ENCODE data around the gene NOP58. TPM values are rescaled to one million over a fixed set of nuclear protein-coding genes. Genes with fewer than 3 reads are reported as not detected.

The NOP58 gene
- 92.7 and 97.4 TPM in 2 replicates for polyA plus RNA-seq (2013)

GRCh38 chr2:202265467-202266277, at the start of gene NOP58:
Gene NOP58, plus strand, starts transcription at chr2:202265763. Its CDS starts 179 bp downstream, at chr2:202265942.
- H4K8ac ChIP-seq (ENCODE audit: low read depth, low read length): peak within 1 kb of the TSS; percentile 94
- H3K4ac ChIP-seq (ENCODE audit: low read depth, low read length): peak within 1 kb of the TSS; percentile 99
- peak within 1 kb of the TSS; percentile 94 for H3K4me2 ChIP-seq (ENCODE audit: low read length)
- H3K9ac ChIP-seq (ENCODE audit: low read length): peak within 1 kb of the TSS; percentile 100
- H3K18ac ChIP-seq (ENCODE audit: low read length): peak within 1 kb of the TSS; percentile 76
- H2BK12ac ChIP-seq (ENCODE audit: low read length): peak within 1 kb of the TSS; percentile 44
- peak within 1 kb of the TSS; percentile 56 for H2AK5ac ChIP-seq (ENCODE audit: low read length)
- H2BK120ac ChIP-seq (ENCODE audit: insufficient read depth, low read length, poor library complexity): peak within 1 kb of the TSS; percentile 78
- peak within 1 kb of the TSS; percentile 99 for H3K4me3 ChIP-seq (ENCODE audit: low read depth, low read length)
- peak; percentile 96 to 99 for DNase-seq
- no peaks in the 10 kb centered on the region for H3K9me3 ChIP-seq (ENCODE audit: insufficient read depth, low read depth, low read length)
- WGBS (ENCODE audit: extremely low coverage, insufficient coverage, insufficient read length): no CpG with 5 or more reads among the region's 54 CpGs
- peak within 1 kb of the TSS; percentile 69 for H4K91ac ChIP-seq (ENCODE audit: low read depth, low read length)
- H3K79me2 ChIP-seq (ENCODE audit: control insufficient read depth, insufficient read depth, low read length, poor library complexity): peaks cover 24% of the 10 kb centered on the region
- peak within 1 kb of the TSS; percentile 81 for H2BK5ac ChIP-seq (ENCODE audit: low read depth, low read length, poor library complexity)
- H3K4me1 ChIP-seq (ENCODE audit: control insufficient read depth in 1 of 2, insufficient read depth in 2 of 2, low read length in 2 of 2): peaks cover 2 to 4% of the 10 kb centered on the region in 2 experiments
- H4K12ac ChIP-seq (ENCODE audit: low read depth, low read length): peak within 1 kb of the TSS; percentile 92
- peaks cover 5% of the 10 kb centered on the region for H3K79me1 ChIP-seq (ENCODE audit: low read length)
- H3K14ac ChIP-seq (ENCODE audit: low read length): peak within 1 kb of the TSS; percentile 80
- H2AFZ ChIP-seq (ENCODE audit: insufficient read depth, low read length, poor library complexity): peak within 1 kb of the TSS; percentile 77
- peaks cover 0 to 2% of the 10 kb centered on the region in 2 experiments for H3K36me3 ChIP-seq (ENCODE audit: control insufficient read depth in 1 of 2, insufficient read depth in 2 of 2, low read length in 2 of 2)
- H3K27me3 ChIP-seq (ENCODE audit: insufficient read depth, low read length): no peaks in the 10 kb centered on the region
- H3K23ac ChIP-seq (ENCODE audit: low read length): no peak within 1 kb of the TSS
- H3K27ac ChIP-seq (ENCODE audit: low read depth, low read length): peak within 1 kb of the TSS; percentile 85

GRCh38 chr2:202221873-202222272, 43.7 kb upstream of the NOP58 start:
- H3K23ac ChIP-seq (ENCODE audit: low read length): no peak overlapping the region
- H3K79me1 ChIP-seq (ENCODE audit: low read length): no peaks in the 10 kb centered on the region
- no peak overlapping the region for H3K4me3 ChIP-seq (ENCODE audit: low read depth, low read length)
- H2BK120ac ChIP-seq (ENCODE audit: insufficient read depth, low read length, poor library complexity): no peak overlapping the region
- H2AFZ ChIP-seq (ENCODE audit: insufficient read depth, low read length, poor library complexity): no peak overlapping the region
- no peak overlapping the region for H2AK5ac ChIP-seq (ENCODE audit: low read length)
- no peak overlapping the region for H3K4ac ChIP-seq (ENCODE audit: low read depth, low read length)
- no peaks in the 10 kb centered on the region for H3K27me3 ChIP-seq (ENCODE audit: insufficient read depth, low read length)
- no peak for DNase-seq
- no peaks in the 10 kb centered on the region for H3K9me3 ChIP-seq (ENCODE audit: insufficient read depth, low read depth, low read length)
- H3K27ac ChIP-seq (ENCODE audit: low read depth, low read length): no peak overlapping the region
- peaks cover 4 to 5% of the 10 kb centered on the region in 2 experiments for H3K36me3 ChIP-seq (ENCODE audit: control insufficient read depth in 1 of 2, insufficient read depth in 2 of 2, low read length in 2 of 2)
- WGBS (ENCODE audit: extremely low coverage, insufficient coverage, insufficient read length): no CpG with 5 or more reads among the region's 1 CpG
- H3K4me2 ChIP-seq (ENCODE audit: low read length): no peak overlapping the region
- H3K18ac ChIP-seq (ENCODE audit: low read length): no peak overlapping the region
- H2BK5ac ChIP-seq (ENCODE audit: low read depth, low read length, poor library complexity): no peak overlapping the region
- no peak overlapping the region for H4K91ac ChIP-seq (ENCODE audit: low read depth, low read length)
- no peak overlapping the region for H3K14ac ChIP-seq (ENCODE audit: low read length)
- no peaks in the 10 kb centered on the region for H3K4me1 ChIP-seq (ENCODE audit: control insufficient read depth in 1 of 2, insufficient read depth in 2 of 2, low read length in 2 of 2)
- H3K9ac ChIP-seq (ENCODE audit: low read length): no peak overlapping the region
- no peak overlapping the region for H4K8ac ChIP-seq (ENCODE audit: low read depth, low read length)
- no peak overlapping the region for H2BK12ac ChIP-seq (ENCODE audit: low read length)
- H4K12ac ChIP-seq (ENCODE audit: low read depth, low read length): no peak overlapping the region
- no peaks in the 10 kb centered on the region for H3K79me2 ChIP-seq (ENCODE audit: control insufficient read depth, insufficient read depth, low read length, poor library complexity)

GRCh38 chr2:202237787-202238233, 27.8 kb upstream of the NOP58 start:
- DNase-seq: peak; percentile 52 to 55
- peak overlapping the region; percentile 38 for H3K14ac ChIP-seq (ENCODE audit: low read length)
- peak overlapping the region; percentile 74 for H2AFZ ChIP-seq (ENCODE audit: insufficient read depth, low read length, poor library complexity)
- H4K12ac ChIP-seq (ENCODE audit: low read depth, low read length): no peak overlapping the region
- H3K18ac ChIP-seq (ENCODE audit: low read length): peak overlapping the region; percentile 22
- H3K4me1 ChIP-seq (ENCODE audit: control insufficient read depth in 1 of 2, insufficient read depth in 2 of 2, low read length in 2 of 2): peaks cover 2 to 8% of the 10 kb centered on the region in 2 experiments
- no peak overlapping the region for H3K27ac ChIP-seq (ENCODE audit: low read depth, low read length)
- H3K9ac ChIP-seq (ENCODE audit: low read length): peak overlapping the region; percentile 90
- peaks cover 1 to 3% of the 10 kb centered on the region in 2 experiments for H3K36me3 ChIP-seq (ENCODE audit: control insufficient read depth in 1 of 2, insufficient read depth in 2 of 2, low read length in 2 of 2)
- H3K79me2 ChIP-seq (ENCODE audit: control insufficient read depth, insufficient read depth, low read length, poor library complexity): peaks cover 15% of the 10 kb centered on the region
- H3K4me3 ChIP-seq (ENCODE audit: low read depth, low read length): peak overlapping the region; percentile 95
- H4K91ac ChIP-seq (ENCODE audit: low read depth, low read length): peak overlapping the region; percentile 20
- peak overlapping the region; percentile 24 for H2AK5ac ChIP-seq (ENCODE audit: low read length)
- WGBS (ENCODE audit: extremely low coverage, insufficient coverage, insufficient read length): no CpG with 5 or more reads among the region's 30 CpGs
- peak overlapping the region; percentile 20 for H2BK120ac ChIP-seq (ENCODE audit: insufficient read depth, low read length, poor library complexity)
- peak overlapping the region; percentile 89 for H3K4me2 ChIP-seq (ENCODE audit: low read length)
- H2BK5ac ChIP-seq (ENCODE audit: low read depth, low read length, poor library complexity): no peak overlapping the region
- peaks cover 2% of the 10 kb centered on the region for H3K79me1 ChIP-seq (ENCODE audit: low read length)
- peak overlapping the region; percentile 88 for H4K8ac ChIP-seq (ENCODE audit: low read depth, low read length)
- H3K23ac ChIP-seq (ENCODE audit: low read length): no peak overlapping the region
- H3K27me3 ChIP-seq (ENCODE audit: insufficient read depth, low read length): no peaks in the 10 kb centered on the region
- no peak overlapping the region for H2BK12ac ChIP-seq (ENCODE audit: low read length)
- peak overlapping the region; percentile 50 for H3K4ac ChIP-seq (ENCODE audit: low read depth, low read length)
- no peaks in the 10 kb centered on the region for H3K9me3 ChIP-seq (ENCODE audit: insufficient read depth, low read depth, low read length)

- H4K91ac ChIP-seq (ENCODE audit: low read depth, low read length): peak within 1 kb of the TSS; percentile 74
- H3K27ac ChIP-seq (ENCODE audit: low read depth, low read length): peak within 1 kb of the TSS; percentile 35
- H3K9me3 ChIP-seq (ENCODE audit: insufficient read depth, low read depth, low read length): no peaks in the 10 kb centered on the region
- H3K14ac ChIP-seq (ENCODE audit: low read length): peak within 1 kb of the TSS; percentile 82
- H3K18ac ChIP-seq (ENCODE audit: low read length): peak within 1 kb of the TSS; percentile 67
- peaks cover 0 to 1% of the 10 kb centered on the region in 2 experiments for H3K36me3 ChIP-seq (ENCODE audit: control insufficient read depth in 1 of 2, insufficient read depth in 2 of 2, low read length in 2 of 2)
- peak within 1 kb of the TSS; percentile 96 for H4K12ac ChIP-seq (ENCODE audit: low read depth, low read length)
- peak within 1 kb of the TSS; percentile 58 for H3K4ac ChIP-seq (ENCODE audit: low read depth, low read length)
- H2BK12ac ChIP-seq (ENCODE audit: low read length): no peak within 1 kb of the TSS
- peak within 1 kb of the TSS; percentile 90 for H3K9ac ChIP-seq (ENCODE audit: low read length)
- H3K4me2 ChIP-seq (ENCODE audit: low read length): peak within 1 kb of the TSS; percentile 89
- no peaks in the 10 kb centered on the region for H3K27me3 ChIP-seq (ENCODE audit: insufficient read depth, low read length)
- H3K4me3 ChIP-seq (ENCODE audit: low read depth, low read length): peak within 1 kb of the TSS; percentile 95
- peaks cover 15% of the 10 kb centered on the region for H3K79me2 ChIP-seq (ENCODE audit: control insufficient read depth, insufficient read depth, low read length, poor library complexity)
- WGBS (ENCODE audit: extremely low coverage, insufficient coverage, insufficient read length): no CpG with 5 or more reads among the region's 54 CpGs
- H2BK5ac ChIP-seq (ENCODE audit: low read depth, low read length, poor library complexity): no peak within 1 kb of the TSS
- no peak within 1 kb of the TSS for H3K23ac ChIP-seq (ENCODE audit: low read length)
- H2AFZ ChIP-seq (ENCODE audit: insufficient read depth, low read length, poor library complexity): peak within 1 kb of the TSS; percentile 80
- H2BK120ac ChIP-seq (ENCODE audit: insufficient read depth, low read length, poor library complexity): peak within 1 kb of the TSS; percentile 20
- H2AK5ac ChIP-seq (ENCODE audit: low read length): peak within 1 kb of the TSS; percentile 24
- H3K4me1 ChIP-seq (ENCODE audit: control insufficient read depth in 1 of 2, insufficient read depth in 2 of 2, low read length in 2 of 2): peaks cover 2 to 8% of the 10 kb centered on the region in 2 experiments
- peak; percentile 77 to 88 for DNase-seq
- H4K8ac ChIP-seq (ENCODE audit: low read depth, low read length): peak within 1 kb of the TSS; percentile 93
- peaks cover 2% of the 10 kb centered on the region for H3K79me1 ChIP-seq (ENCODE audit: low read length)
Measured at GRCh38 chr2:202238234-202239197, 27.0 kb upstream of the NOP58 start, which contains the start of gene SUMO1. Gene SUMO1, minus strand, starts transcription at chr2:202238597. Its CDS starts 146 bp downstream, at chr2:202238451.
